ENCODE measurements around the gene AGPAT2.

The AGPAT2 gene

GRCh38 chr9:136671646-136672430 is 15.4 kb downstream of the AGPAT2 start:
- DNase-seq: no peak

DNA sequence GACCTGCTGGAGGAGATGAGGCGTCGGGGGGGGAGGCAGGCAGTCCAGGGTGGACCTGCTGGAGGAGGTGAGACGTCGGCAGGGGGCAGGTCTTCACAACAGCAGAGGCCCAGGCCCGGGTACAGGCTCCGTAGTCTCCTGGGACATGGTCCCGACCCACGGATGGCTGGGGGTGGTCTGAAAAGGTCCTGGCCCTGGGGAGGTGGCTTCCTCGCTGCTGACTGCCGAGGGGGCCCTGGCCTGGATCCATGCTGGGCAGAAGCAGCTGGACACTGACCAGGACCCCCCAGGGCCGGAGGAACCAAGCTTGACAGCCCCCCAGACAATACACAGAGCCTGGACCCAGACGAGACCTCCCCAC is 16.0 kb downstream of the AGPAT2 start:
- no peak for DNase-seq

DNA sequence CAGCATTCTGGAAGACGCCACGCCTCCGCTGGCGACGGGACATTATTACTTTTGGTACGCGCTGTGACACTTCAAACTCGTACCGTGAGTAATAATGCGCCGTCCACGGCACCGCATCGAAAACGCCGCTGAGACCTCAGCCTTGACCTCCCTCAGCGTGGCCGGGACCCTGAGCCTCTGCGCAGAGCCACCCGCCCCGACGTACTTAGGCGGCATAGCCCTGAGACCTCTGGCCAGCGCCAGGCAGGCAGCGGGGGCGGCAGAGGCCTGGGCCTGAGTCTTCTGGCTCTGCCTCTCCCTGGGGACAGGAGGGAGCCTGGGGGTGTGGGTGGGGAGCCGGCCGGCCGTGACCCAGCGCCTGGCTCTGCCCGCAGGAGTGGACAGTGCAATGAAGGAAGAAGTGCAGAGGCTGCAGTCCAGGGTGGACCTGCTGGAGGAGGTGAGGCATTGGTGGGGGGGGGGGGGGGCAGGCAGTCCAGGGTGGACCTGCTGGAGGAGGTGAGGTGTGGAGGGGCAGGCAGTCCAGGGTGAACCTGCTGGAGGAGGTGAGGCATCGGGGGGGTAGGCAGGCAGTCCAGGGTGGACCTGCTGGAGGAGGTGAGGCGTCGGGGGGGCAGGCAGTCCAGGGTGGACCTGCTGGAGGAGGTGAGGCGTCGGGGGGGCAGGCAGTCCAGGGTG is 16.5 kb downstream of the AGPAT2 start:
- DNase-seq: no peak

GRCh38 chr9:136669791-136670464 is 17.3 kb downstream of the AGPAT2 start:
- DNase-seq: no peak

GRCh38 chr9:136668983-136669790 is 18.1 kb downstream of the AGPAT2 start:
- no peak for DNase-seq

DNA sequence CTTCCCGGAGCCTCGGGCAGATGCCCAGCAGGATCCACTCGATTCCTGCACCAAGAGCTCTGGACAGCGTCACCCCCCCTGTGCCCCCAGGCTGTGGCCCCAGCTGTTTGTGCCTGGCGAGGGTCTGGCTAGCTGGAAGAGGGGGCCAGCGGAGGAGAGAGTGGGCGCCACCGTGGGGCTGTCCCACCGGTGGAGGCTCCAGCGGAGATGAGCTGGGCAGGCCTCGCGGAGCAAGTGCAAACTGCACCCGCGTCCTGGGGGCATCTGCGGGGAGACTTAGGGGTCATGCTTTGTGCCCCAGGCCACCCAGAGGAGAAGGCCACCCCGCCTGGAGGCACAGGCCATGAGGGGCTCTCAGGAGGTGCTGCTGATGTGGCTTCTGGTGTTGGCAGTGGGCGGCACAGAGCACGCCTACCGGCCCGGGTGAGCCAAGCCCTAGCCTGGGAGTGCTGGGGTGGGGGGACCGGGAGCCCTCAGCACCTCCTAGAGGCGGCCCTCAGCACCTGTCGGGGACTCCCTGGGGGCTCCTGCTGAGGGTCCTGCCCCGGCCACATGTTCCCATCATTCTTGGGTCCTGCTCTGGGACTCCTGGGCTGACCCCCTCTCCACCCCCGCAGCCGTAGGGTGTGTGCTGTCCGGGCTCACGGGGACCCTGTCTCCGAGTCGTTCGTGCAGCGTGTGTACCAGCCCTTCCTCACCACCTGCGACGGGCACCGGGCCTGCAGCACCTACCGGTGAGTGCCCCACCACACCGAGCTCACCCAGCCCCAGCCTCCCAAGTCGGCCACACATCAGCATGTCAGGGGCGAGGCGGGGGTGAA is 19.1 kb downstream of the AGPAT2 start:
- DNase-seq: no peak

DNA sequence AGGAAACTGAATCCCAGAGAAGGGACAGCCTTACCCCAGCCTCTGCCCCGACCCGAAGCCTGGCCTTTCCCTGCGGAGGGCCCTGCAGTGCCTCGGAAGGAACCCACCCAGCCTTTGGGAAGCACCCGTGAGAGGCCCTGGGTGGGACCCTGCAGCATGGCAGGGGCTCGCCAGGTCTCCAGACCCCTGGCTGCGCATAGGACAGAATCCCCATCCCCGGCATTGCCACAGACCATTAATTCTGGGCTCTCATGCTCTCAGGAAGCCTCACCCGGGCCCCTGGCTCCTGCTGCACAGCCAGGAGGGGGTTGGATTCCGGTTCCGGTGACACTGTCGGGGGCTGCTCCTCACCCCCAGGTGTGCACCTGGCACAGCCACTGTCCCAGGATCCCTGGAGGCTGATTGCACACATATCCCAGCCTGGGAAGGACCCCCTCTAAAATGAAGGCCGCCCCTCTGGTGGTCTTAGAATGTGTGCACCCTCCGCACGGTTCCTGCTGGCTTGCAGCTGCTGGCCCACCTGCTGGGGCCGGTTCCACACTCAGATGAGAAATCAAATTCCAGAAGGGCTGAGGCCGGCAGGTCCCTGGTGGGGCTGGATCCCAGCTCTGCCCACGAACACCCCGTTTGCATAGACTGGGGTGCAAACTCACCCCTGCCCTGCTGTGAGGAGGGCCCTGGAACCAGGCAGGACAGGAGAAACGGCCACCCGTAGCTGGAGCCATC is 19.9 kb downstream of the AGPAT2 start:
- DNase-seq: no peak

- DNase-seq: no peak
Observed at GRCh38 chr9:136666372-136667213, 20.7 kb downstream of the AGPAT2 start.

GRCh38 chr9:136665704-136666371 is 21.4 kb downstream of the AGPAT2 start:
- no peak for DNase-seq

DNA sequence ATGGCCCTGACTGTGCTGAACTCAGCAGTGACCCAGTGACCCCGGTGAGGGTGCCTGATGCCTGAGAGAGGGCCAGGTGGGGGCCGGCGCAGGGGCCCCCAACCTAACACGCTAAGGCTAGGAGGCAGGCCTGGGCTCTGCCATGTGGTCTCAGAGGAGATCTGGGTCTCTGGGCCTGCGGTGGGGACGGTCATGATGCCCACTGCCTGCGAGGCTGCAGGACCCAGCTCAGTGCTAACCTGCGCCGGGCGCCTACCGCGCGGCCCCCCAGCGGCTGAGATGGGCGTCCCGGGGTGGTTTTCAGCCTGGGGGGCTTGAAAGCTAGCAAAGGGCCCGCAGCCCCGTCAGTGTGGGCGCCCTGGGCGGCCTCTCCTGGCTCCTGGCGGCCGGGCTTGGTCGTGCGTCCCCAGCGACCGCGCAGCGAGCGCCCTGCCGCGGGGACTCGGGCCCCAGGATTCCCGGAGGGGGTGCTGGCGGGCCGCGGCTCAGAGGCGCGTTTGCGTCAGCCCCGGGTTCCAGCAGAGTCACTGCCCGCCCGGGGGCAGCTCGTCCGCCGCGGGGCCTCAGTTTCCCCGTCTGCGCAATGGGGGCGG is 22.1 kb downstream of the AGPAT2 start:
- DNase-seq: no peak

GRCh38 chr9:136664000-136664915 is 23.0 kb downstream of the AGPAT2 start:
- DNase-seq: no peak

DNA sequence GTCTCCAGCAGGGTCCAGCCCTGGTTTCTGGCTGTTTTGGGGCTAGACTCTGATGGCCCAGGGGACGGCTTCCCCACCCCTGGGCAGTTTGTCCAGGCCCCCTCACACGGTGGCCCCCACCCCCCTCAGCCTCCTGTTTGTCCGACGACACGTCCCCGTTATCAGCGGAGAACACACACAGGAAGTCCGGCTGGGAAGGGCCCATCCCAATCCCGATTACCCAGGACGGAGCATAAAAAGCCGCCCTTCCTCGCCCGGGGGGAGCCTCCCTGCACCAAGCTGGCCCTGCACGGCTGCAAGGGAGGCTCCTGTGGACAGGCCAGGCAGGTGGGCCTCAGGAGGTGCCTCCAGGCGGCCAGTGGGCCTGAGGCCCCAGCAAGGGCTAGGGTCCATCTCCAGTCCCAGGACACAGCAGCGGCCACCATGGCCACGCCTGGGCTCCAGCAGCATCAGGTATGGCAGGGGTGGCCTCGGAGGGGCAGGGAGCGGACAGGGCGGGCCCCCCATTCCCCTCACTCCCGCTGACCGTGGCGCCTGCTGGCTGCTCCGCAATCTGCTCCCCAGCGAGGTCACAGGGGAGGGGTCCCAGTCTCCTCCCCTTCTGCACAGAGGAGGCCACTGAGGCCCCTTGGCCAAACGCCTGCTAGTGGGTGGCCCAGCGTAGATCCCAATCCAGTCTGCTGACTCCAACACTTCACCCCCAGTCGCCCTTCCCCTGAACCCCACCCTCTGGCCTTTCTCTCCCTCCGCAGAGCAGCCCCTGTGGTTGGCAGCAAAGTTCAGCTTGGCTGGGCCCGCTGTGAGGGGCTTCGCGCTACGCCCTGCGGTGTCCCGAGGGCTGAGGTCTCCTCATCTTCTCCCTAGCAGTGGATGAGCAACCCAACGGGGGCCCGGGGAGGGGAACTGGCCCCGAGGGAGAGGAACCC is 24.3 kb downstream of the AGPAT2 start, which contains the start of gene EGFL7:
EGFL7 (plus strand) TSS at position 261 of the 926 bp plus-strand sequence. CDS start 5,367 bp downstream, outside the sequence.
- DNase-seq: no peak

GRCh38 chr9:136662326-136662655 is 25.0 kb downstream of the AGPAT2 start:
- DNase-seq: no peak

GRCh38 chr9:136661641-136662325 is 25.5 kb downstream of the AGPAT2 start:
- DNase-seq: no peak

DNA sequence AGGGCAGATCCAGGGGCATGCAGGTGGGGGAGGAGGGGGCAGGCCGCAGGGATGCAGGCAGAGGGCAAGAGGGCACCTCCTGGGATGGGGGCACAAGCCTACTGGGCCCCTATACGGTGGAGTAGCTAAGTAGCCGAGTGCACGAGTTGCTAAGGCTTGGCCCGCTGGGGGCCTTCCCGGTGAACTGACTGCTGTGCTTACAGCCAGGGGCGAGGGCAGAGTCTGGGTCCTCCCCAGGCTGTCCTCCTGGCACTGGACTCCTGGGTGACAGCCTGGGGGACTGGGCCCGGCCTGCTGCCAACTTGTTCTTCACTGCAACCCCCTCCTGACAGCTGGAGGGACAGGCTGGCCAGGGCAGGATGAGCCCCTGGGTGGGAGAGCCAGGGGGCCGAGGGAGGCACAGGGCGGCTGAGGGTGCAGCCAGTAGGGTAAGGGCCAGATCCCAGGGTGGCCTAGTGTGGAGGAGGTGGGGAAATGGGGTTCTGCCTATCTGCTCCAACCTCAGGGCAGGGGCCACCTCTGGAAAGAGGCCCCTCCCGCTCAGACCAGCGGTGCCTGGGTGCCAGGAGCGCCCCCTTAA is 26.2 kb downstream of the AGPAT2 start:
- DNase-seq: no peak
